Cardiac fibroblast (primary cell): ENCODE data around the gene ZNF274.

ENCODE experiments used
- DNase-seq, 2 donors: peaks; one replicate each; pipeline versions ENCODE4 v3.0.0 to v3.0.0-alpha.2; 2010; ENCODE audit warnings: low read depth in 2 of 2
- H3K4me3 ChIP-seq, 2 donors: replicated peaks in 1 of 2; 1 replicate in 1 of 2; 2 replicates in 1 of 2; pipeline ENCODE4 v1.5.1; 2011; ENCODE audit warnings: low read depth in 2 of 2, low read length in 2 of 2, mild to moderate bottlenecking in 2 of 2, moderate library complexity in 1 of 2
- CTCF ChIP-seq: IDR thresholded peaks from one replicate; pipeline ENCODE4 v1.5.1; 2011; ENCODE audit warnings: low read depth, mild to moderate bottlenecking, low read length, inconsistent platforms

Gene ZNF274

GRCh38 chr19:58154679-58155648, 27.9 kb upstream of the ZNF274 start:
- H3K4me3 ChIP-seq = peak overlapping the region; percentile 70 to 94
- TF ChIP-seq CTCF = peak; percentile 94
- DNase-seq = peak; percentile 95 to 96

GRCh38 chr19:58157045-58157728, 25.7 kb upstream of the ZNF274 start:
- DNase-seq = no peak
- H3K4me3 ChIP-seq = no peak overlapping the region
- TF ChIP-seq CTCF = no peak

GRCh38 chr19:58166268-58166667, 16.6 kb upstream of the ZNF274 start:
- peak in 1 of 2 donors; percentile 15 for DNase-seq
- no peak for TF ChIP-seq CTCF

GRCh38 chr19:58166708-58167280, 16.1 kb upstream of the ZNF274 start:
- H3K4me3 ChIP-seq = no peak overlapping the region
- TF ChIP-seq CTCF = no peak
- DNase-seq = peak in 1 of 2 donors; percentile 18

More at GRCh38 chr19:58166268-58166667, 16.6 kb upstream of the ZNF274 start:
- no peak overlapping the region for H3K4me3 ChIP-seq

GRCh38 chr19:58170860-58171259, 12.0 kb upstream of the ZNF274 start:
- peak in 1 of 2 donors; percentile 79 for DNase-seq
- no peak overlapping the region for H3K4me3 ChIP-seq
- no peak for TF ChIP-seq CTCF

GRCh38 chr19:58181902-58182576, 822 bp upstream of the ZNF274 start:
- H3K4me3 ChIP-seq = peak overlapping the region; percentile 90
- peak; percentile 44 to 68 for DNase-seq
- TF ChIP-seq CTCF = peak; percentile 73
